GM23338 (cell line): ENCODE results near the gene TUBA4B. TPM values are rescaled to one million over a fixed set of nuclear protein-coding genes. Genes with fewer than 3 reads are reported as not detected.

Experiments used
- ATAC-seq: fragments of 200-7000 bp; cut with Tn5 transposase; 3 replicates; pipeline ENCODE4 v1.9.1; 2020
- DNase-seq: peaks from one replicate; pipeline ENCODE4 v3.0.0-alpha.2; 2015; ENCODE audit warnings: low spot score
- H2AFZ ChIP-seq: fragments of 200-600 bp; sonication (generic); 2 replicates; pipeline ENCODE4 v1.8.0; 2016; ENCODE audit warnings: antibody characterized with exemption, mild to moderate bottlenecking, moderate library complexity
- H3F3A ChIP-seq: fragments of 200-600 bp; sonication (generic); replicated peaks from 2 replicates; pipeline ENCODE4 v1.8.0; 2017; ENCODE audit warnings: antibody characterized with exemption, mixed run types, low read depth
- H3K27ac ChIP-seq: fragments of 200-600 bp; sonication (generic); 2 replicates; pipeline ENCODE4 v1.6.1; 2016; ENCODE audit warnings: low read depth
- H3K27me3 ChIP-seq: fragments of 200-600 bp; sonication (generic); 2 replicates; pipeline ENCODE4 v1.8.0; 2016; ENCODE audit warnings: mild to moderate bottlenecking, mixed run types, moderate library complexity; ENCODE audit not compliant: insufficient read depth
- H3K36me3 ChIP-seq: fragments of 200-600 bp; sonication (generic); 2 replicates; pipeline ENCODE4 v1.8.0; 2016; ENCODE audit warnings: mild to moderate bottlenecking; ENCODE audit not compliant: insufficient read depth
- H3K4me1 ChIP-seq: fragments of 200-600 bp; sonication (generic); 2 replicates; pipeline ENCODE4 v1.8.0; 2016; ENCODE audit warnings: mild to moderate bottlenecking, moderate library complexity; ENCODE audit not compliant: insufficient read depth
- H3K4me2 ChIP-seq: fragments of 200-600 bp; sonication (generic); 2 replicates; pipeline ENCODE4 v1.7.1; 2017; ENCODE audit warnings: mixed run types
- H3K4me3 ChIP-seq: fragments of 200-600 bp; sonication (generic); 2 replicates; pipeline ENCODE4 v1.6.1; 2016; ENCODE audit warnings: mixed run types
- H3K79me2 ChIP-seq: fragments of 200-600 bp; sonication (generic); replicated peaks from 2 replicates; pipeline ENCODE4 v1.8.0; 2017; ENCODE audit warnings: mild to moderate bottlenecking; ENCODE audit not compliant: insufficient read depth
- H3K9me2 ChIP-seq: fragments of 200-600 bp; sonication (generic); 2 replicates; pipeline ENCODE4 v1.8.0; 2017; ENCODE audit not compliant: insufficient read depth
- H4K20me1 ChIP-seq: fragments of 200-600 bp; sonication (generic); replicated peaks from 2 replicates; pipeline ENCODE4 v1.8.0; 2017; ENCODE audit warnings: mild to moderate bottlenecking; ENCODE audit not compliant: insufficient read depth
- H3K27ac Mint-ChIP-seq: 2 replicates; pipeline ENCODE4 v1.8.0; 2020; ENCODE audit warnings: inconsistent platforms, mild to moderate bottlenecking, moderate library complexity, mixed read lengths
- H3K27me3 Mint-ChIP-seq: 3 replicates; pipeline ENCODE4 v1.8.0; 2022; ENCODE audit warnings: low read depth, mild to moderate bottlenecking, moderate library complexity, mixed read lengths, inconsistent platforms; ENCODE audit not compliant: insufficient read depth, poor library complexity
- H3K36me3 Mint-ChIP-seq: 3 replicates; pipeline ENCODE4 v1.8.0; 2021; ENCODE audit warnings: low read depth, mild to moderate bottlenecking, inconsistent platforms, moderate library complexity, mixed read lengths
- H3K4me1 Mint-ChIP-seq: 3 replicates; pipeline ENCODE4 v1.8.0; 2020; ENCODE audit warnings: mild to moderate bottlenecking, inconsistent platforms, mixed read lengths
- H3K4me3 Mint-ChIP-seq: 3 replicates; pipeline ENCODE4 v1.8.0; 2021; ENCODE audit warnings: moderate library complexity, mild to moderate bottlenecking, inconsistent platforms, mixed read lengths
- H3K9me3 Mint-ChIP-seq: 3 replicates; pipeline ENCODE4 v1.8.0; 2020; ENCODE audit warnings: moderate library complexity, mild to moderate bottlenecking, inconsistent platforms, mixed read lengths
- CREB1 ChIP-seq: fragments of 250-450 bp; sonication (Bioruptor Pico); IDR thresholded peaks from 2 replicates; pipeline ENCODE4 v1.5.0; 2020; ENCODE audit warnings: low read depth, mild to moderate bottlenecking, moderate library complexity
- EZH2 ChIP-seq: fragments of 200-600 bp; sonication (generic); IDR thresholded peaks from one replicate; pipeline ENCODE4 v1.8.0; 2017; ENCODE audit warnings: antibody characterized with exemption, mild to moderate bottlenecking, low read depth; ENCODE audit not compliant: unreplicated experiment
- NANOG ChIP-seq: IDR thresholded peaks from 2 replicates; pipeline ENCODE4 v1.6.1; 2016; ENCODE audit warnings: antibody characterized with exemption, borderline replicate concordance
- POLR2AphosphoS5 ChIP-seq: IDR thresholded peaks from 2 replicates; pipeline ENCODE4 v1.6.1; 2016; ENCODE audit warnings: antibody characterized with exemption, low read depth
- STAT1 ChIP-seq: IDR thresholded peaks from one replicate; pipeline ENCODE4 v1.6.1; 2016; ENCODE audit warnings: antibody characterized with exemption; ENCODE audit not compliant: unreplicated experiment
- ZNF114 ChIP-seq: fragments of 250-450 bp; sonication (Bioruptor Pico); IDR thresholded peaks from 2 replicates; pipeline ENCODE4 v1.5.0; 2020; ENCODE audit warnings: mild to moderate bottlenecking, moderate library complexity
- polyA plus RNA-seq: library from polyadenylated mRNA; unstranded; fragments of >200 nt; fragmentation: Nextera tagmentation; extraction: Ambion mirVana; gene quantifications from 2 replicates; pipeline ENCODE4 v1.2.1, GENCODE V29; 2016
- total RNA-seq: library from RNA; depleted of rRNA; stranded (reverse); fragments of >200 nt; shearing (Covaris generic); gene quantifications from 2 replicates; pipeline ENCODE4 v1.2.3, GENCODE V29; 2014
- TF ChIP-seq, protein P1 (sequence below): fragments of 250-450 bp; sonication (Bioruptor Pico); IDR thresholded peaks from 2 replicates; pipeline ENCODE4 v1.5.0; 2020; ENCODE audit warnings: mild to moderate bottlenecking, moderate library complexity
- TF ChIP-seq, protein P2 (sequence below), 2 experiments: fragments of 200-600 bp in 1 of 2; sonication (generic) in 1 of 2; conservative IDR thresholded peaks; 2 replicates each; pipeline versions ENCODE4 v1.5.1 to v1.6.1; 2016 to 2017; ENCODE audit warnings: antibody characterized with exemption in 2 of 2, low read depth in 2 of 2, mild to moderate bottlenecking in 2 of 2, moderate library complexity in 1 of 2
- TF ChIP-seq, protein P3 (sequence below): IDR thresholded peaks from one replicate; pipeline ENCODE4 v1.6.1; 2018; ENCODE audit warnings: antibody characterized with exemption; ENCODE audit not compliant: unreplicated experiment

TUBA4B gene
- total and polyA plus RNA-seq, 2 experiments from 2014 or later, result 0.14 TPM; not detected in 1

DNA sequence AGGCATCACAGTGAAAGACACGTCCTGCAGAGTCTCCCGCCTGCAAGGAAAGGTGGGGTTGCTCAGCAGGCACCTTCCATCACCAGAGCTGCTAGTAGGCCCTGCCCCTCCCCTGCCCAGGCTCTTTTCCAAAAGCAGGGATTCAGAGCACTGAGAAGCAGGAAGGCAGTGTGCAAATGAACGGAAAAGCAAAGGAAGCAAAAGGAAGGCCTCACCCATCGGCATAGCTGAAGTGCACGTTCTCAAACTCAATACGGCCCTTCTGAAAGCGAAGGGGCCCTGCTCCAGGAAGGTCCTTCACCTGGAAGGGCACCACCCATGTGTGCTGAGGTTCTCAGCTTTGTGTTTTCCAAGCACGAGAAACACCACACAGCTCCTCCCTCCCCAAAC is 40.0 kb upstream of the TUBA4B start:
- no peak overlapping the region for H2AFZ ChIP-seq
- H3K27ac ChIP-seq, result no peak overlapping the region
- no peaks in the 10 kb centered on the region for H3K79me2 ChIP-seq
- H3K4me3 Mint-ChIP-seq, result no peak overlapping the region
- H3F3A ChIP-seq, result no peaks in the 10 kb centered on the region
- H3K9me2 ChIP-seq, result no peaks in the 10 kb centered on the region
- peaks cover 62% of the 10 kb centered on the region for H3K36me3 Mint-ChIP-seq
- H3K36me3 ChIP-seq, result no peaks in the 10 kb centered on the region; the same call in 1 of the 2 replicates
- ATAC-seq (no peak), DNase-seq (no peak)
- peaks cover 11% of the 10 kb centered on the region for H3K4me1 ChIP-seq
- H3K9me3 Mint-ChIP-seq, result no peaks in the 10 kb centered on the region
- no peak for TF ChIP-seq STAT1
- TF ChIP-seq ZNF114 (CRISPR knock-in tag), result no peak
- TF ChIP-seq, protein P1, sequence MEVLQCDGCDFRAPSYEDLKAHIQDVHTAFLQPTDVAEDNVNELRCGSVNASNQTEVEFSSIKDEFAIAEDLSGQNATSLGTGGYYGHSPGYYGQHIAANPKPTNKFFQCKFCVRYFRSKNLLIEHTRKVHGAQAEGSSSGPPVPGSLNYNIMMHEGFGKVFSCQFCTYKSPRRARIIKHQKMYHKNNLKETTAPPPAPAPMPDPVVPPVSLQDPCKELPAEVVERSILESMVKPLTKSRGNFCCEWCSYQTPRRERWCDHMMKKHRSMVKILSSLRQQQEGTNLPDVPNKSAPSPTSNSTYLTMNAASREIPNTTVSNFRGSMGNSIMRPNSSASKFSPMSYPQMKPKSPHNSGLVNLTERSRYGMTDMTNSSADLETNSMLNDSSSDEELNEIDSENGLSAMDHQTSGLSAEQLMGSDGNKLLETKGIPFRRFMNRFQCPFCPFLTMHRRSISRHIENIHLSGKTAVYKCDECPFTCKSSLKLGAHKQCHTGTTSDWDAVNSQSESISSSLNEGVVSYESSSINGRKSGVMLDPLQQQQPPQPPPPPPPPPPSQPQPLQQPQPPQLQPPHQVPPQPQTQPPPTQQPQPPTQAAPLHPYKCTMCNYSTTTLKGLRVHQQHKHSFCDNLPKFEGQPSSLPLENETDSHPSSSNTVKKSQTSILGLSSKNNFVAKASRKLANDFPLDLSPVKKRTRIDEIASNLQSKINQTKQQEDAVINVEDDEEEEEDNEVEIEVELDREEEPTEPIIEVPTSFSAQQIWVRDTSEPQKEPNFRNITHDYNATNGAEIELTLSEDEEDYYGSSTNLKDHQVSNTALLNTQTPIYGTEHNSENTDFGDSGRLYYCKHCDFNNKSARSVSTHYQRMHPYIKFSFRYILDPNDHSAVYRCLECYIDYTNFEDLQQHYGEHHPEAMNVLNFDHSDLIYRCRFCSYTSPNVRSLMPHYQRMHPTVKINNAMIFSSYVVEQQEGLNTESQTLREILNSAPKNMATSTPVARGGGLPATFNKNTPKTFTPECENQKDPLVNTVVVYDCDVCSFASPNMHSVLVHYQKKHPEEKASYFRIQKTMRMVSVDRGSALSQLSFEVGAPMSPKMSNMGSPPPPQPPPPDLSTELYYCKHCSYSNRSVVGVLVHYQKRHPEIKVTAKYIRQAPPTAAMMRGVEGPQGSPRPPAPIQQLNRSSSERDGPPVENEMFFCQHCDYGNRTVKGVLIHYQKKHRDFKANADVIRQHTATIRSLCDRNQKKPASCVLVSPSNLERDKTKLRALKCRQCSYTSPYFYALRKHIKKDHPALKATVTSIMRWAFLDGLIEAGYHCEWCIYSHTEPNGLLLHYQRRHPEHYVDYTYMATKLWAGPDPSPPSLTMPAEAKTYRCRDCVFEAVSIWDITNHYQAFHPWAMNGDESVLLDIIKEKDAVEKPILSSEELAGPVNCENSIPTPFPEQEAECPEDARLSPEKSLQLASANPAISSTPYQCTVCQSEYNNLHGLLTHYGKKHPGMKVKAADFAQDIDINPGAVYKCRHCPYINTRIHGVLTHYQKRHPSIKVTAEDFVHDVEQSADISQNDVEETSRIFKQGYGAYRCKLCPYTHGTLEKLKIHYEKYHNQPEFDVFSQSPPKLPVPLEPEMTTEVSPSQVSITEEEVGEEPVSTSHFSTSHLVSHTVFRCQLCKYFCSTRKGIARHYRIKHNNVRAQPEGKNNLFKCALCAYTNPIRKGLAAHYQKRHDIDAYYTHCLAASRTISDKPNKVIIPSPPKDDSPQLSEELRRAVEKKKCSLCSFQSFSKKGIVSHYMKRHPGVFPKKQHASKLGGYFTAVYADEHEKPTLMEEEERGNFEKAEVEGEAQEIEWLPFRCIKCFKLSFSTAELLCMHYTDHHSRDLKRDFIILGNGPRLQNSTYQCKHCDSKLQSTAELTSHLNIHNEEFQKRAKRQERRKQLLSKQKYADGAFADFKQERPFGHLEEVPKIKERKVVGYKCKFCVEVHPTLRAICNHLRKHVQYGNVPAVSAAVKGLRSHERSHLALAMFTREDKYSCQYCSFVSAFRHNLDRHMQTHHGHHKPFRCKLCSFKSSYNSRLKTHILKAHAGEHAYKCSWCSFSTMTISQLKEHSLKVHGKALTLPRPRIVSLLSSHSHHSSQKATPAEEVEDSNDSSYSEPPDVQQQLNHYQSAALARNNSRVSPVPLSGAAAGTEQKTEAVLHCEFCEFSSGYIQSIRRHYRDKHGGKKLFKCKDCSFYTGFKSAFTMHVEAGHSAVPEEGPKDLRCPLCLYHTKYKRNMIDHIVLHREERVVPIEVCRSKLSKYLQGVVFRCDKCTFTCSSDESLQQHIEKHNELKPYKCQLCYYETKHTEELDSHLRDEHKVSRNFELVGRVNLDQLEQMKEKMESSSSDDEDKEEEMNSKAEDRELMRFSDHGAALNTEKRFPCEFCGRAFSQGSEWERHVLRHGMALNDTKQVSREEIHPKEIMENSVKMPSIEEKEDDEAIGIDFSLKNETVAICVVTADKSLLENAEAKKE (CRISPR knock-in tag), result no peak
- TF ChIP-seq EZH2, result no peak
- TF ChIP-seq POLR2AphosphoS5, result no peak
- TF ChIP-seq, protein P2, sequence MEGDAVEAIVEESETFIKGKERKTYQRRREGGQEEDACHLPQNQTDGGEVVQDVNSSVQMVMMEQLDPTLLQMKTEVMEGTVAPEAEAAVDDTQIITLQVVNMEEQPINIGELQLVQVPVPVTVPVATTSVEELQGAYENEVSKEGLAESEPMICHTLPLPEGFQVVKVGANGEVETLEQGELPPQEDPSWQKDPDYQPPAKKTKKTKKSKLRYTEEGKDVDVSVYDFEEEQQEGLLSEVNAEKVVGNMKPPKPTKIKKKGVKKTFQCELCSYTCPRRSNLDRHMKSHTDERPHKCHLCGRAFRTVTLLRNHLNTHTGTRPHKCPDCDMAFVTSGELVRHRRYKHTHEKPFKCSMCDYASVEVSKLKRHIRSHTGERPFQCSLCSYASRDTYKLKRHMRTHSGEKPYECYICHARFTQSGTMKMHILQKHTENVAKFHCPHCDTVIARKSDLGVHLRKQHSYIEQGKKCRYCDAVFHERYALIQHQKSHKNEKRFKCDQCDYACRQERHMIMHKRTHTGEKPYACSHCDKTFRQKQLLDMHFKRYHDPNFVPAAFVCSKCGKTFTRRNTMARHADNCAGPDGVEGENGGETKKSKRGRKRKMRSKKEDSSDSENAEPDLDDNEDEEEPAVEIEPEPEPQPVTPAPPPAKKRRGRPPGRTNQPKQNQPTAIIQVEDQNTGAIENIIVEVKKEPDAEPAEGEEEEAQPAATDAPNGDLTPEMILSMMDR (conservative IDR thresholded peaks at IDR 0.05; ENCODE audit: low read depth in 2 of 2), result no peak
- TF ChIP-seq CREB1 (CRISPR knock-in tag), result no peak
- TF ChIP-seq NANOG, result no peak
- TF ChIP-seq, protein P3, sequence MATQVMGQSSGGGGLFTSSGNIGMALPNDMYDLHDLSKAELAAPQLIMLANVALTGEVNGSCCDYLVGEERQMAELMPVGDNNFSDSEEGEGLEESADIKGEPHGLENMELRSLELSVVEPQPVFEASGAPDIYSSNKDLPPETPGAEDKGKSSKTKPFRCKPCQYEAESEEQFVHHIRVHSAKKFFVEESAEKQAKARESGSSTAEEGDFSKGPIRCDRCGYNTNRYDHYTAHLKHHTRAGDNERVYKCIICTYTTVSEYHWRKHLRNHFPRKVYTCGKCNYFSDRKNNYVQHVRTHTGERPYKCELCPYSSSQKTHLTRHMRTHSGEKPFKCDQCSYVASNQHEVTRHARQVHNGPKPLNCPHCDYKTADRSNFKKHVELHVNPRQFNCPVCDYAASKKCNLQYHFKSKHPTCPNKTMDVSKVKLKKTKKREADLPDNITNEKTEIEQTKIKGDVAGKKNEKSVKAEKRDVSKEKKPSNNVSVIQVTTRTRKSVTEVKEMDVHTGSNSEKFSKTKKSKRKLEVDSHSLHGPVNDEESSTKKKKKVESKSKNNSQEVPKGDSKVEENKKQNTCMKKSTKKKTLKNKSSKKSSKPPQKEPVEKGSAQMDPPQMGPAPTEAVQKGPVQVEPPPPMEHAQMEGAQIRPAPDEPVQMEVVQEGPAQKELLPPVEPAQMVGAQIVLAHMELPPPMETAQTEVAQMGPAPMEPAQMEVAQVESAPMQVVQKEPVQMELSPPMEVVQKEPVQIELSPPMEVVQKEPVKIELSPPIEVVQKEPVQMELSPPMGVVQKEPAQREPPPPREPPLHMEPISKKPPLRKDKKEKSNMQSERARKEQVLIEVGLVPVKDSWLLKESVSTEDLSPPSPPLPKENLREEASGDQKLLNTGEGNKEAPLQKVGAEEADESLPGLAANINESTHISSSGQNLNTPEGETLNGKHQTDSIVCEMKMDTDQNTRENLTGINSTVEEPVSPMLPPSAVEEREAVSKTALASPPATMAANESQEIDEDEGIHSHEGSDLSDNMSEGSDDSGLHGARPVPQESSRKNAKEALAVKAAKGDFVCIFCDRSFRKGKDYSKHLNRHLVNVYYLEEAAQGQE, result no peak
- H3K4me2 ChIP-seq, result no peak overlapping the region
- H3K27me3 Mint-ChIP-seq, result peaks cover 10% of the 10 kb centered on the region
- H3K27me3 ChIP-seq, result no peaks in the 10 kb centered on the region
- H3K27ac Mint-ChIP-seq, result no peak overlapping the region
- H4K20me1 ChIP-seq, result no peaks in the 10 kb centered on the region
- no peak overlapping the region for H3K4me3 ChIP-seq
- peaks cover 18% of the 10 kb centered on the region for H3K4me1 Mint-ChIP-seq
